ENCODE measurements around the gene WDR38.
"Not testable (repeated sequence)": the region's sequence is repeated elsewhere in the genome, so short reads cannot be mapped to it uniquely, and the experiment has no call there.

Gene WDR38

GRCh38 chr9:124835026-124835557, 18.2 kb upstream of the WDR38 start:
- DNase-seq, result no peak

DNA sequence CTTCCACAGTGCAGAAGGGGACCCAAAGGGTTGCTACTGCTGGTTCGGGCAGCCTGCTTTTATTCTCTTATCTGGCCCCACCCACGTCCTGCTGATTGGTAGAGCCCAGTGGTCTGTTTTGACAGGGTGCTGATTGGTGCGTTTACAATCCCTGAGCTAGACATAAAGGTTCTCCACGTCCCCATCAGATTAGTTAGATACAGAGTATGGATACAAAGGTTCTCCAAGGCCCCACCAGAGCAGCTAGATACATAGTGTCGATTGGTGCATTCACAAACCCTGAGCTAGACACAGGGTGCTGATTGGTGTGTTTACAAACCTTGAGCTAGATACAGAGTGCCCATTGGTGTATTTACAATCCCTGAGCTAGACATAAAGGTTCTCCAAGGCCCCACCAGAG, 15.1 kb upstream of the WDR38 start:
- not testable (repeated sequence) for DNase-seq

DNA sequence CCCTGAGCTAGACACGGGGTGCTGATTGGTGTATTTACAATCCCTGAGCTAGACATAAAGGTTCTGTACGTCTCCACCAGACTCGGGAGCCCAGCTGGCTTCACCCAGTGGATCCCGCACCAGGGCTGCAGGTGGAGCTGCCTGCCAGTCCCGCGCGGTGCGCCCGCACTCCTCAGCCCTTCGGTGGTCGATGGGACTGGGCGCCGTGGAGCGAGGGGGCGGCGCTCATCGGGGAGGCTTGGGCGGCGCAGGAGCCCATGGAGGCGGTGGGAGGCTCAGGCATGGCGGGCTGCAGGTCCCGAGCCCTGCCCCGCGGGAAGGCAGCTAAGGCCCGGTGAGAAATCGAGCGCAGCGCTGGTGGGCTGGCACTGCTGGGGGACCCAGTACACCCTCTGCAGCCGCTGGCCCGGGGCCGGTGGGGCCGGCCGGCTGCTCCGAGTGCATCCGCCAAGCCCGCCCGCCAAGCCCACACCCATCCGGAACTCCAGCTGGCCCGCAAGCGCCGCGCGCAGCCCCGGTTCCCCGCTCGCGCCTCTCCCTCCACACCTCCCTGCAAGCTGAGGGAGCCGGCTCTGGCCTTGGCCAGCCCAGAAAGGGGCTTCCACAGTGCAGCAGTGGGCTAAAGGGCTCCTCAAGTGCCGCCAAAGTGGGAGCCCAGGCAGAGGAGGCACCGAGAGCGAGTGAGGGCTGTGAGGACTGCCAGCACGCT, 14.5 kb upstream of the WDR38 start:
- not testable (repeated sequence) for DNase-seq

- DNase-seq, result no peak
Observed at GRCh38 chr9:124839612-124840299, 13.5 kb upstream of the WDR38 start.

GRCh38 chr9:124840300-124840833, 12.9 kb upstream of the WDR38 start:
- DNase-seq, result no peak

DNA sequence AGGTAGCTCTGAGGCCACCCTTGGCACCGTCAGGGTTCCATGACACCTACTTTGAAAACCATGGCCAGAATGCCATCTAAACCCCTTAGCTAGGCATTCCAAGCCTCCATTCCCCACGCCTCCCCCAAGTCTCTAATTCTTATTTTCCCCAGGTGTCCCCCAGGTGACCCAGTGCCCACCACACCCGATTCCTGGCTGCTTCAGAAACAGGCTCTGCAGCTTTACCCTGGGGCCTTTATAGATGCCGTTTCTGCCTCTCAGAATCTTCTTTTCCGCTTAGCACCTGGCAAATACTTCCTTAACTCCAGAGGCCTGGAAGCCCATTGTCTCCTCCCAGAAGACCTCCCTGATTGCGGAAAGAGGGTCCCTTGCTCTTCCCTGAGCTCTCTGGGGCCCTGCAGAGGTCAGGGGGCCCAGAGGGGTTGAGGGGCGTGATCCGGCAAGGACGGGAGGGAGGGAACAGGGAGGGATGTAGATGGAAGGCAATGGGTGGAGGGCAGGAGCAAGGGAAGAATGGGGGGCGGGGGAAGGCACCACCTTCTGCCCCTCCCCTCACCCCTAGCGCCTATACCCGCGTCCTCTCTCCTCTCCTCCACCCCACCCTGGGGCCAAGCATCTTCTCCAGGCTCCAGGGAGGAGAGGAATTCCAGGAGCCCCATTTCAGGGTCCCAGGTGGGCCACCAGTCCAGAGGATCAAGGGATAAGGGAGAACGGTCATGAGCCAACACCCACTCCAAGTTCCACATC, 12.0 kb upstream of the WDR38 start:
- no peak for DNase-seq

DNA sequence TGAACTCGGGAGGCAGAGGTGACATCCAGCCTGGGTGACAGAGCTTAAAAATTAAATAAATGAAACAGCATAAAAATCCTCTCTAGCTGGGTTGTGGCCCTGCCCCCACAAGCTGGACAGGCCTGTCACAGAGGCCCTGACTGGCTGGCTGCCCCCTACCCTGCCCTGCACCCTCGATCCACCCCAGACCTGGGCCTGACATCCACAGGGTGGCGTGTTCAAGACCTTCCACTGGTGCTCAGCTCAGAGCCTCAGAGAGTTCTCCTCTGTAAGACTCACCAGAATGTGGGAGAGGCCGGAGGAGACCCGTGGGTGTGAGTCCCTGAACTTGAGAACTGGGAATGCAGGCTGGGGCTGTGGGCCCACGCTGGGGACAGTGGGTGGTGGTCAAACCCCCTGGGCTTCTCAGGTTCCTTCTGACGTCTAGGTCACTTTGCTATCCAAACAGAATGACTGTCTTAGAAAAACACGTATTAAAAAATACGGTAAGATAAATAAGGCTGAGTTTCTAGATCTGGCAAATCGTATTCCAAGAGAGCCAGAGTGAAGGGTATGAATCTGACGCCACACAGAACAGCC, 9.7 kb upstream of the WDR38 start:
- no peak for DNase-seq

- no peak for DNase-seq
Observed at GRCh38 chr9:124844291-124844690, 9.0 kb upstream of the WDR38 start.

GRCh38 chr9:124846467-124846866, 6.8 kb upstream of the WDR38 start:
- DNase-seq, result not testable (repeated sequence)

- no peak for DNase-seq
Observed at GRCh38 chr9:124846969-124847368, 6.3 kb upstream of the WDR38 start.

- DNase-seq, result no peak
Observed at GRCh38 chr9:124849801-124850200, 3.5 kb upstream of the WDR38 start.

DNA sequence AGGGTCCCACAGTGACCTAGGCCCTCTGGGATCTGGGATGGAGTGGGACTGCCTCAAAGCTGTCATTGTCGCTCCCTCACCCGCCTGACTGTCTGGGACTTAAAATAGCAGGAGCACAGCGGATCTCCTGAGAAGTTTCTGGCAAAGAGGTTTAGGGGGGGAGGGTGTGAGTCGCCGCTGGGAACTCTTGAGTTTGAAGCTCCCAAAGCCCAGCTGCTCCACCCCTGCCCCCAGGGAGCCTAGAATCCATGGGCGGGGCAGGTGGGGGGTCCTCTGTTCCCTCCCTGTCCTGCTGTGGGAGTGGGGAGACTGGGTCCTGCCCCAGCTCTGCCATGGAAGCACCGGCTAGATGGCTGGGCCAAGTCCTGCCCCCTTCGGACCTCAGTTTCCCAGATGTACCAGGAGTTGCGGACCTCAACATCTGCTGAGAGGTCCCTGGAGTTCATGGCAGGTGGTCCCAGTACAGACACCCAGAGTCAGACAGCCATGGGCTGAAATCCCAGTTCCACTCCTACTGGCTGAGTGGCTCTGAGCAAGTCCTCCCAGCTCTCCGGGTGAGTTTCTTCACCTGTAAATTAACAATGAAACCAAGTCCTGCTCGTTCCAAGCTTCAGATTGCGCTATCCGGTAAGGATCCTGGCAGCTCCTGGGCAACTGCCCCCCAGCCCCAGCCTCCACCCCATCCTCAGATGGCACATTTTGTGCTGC, 985 bp upstream of the WDR38 start:
- no peak for DNase-seq

DNA sequence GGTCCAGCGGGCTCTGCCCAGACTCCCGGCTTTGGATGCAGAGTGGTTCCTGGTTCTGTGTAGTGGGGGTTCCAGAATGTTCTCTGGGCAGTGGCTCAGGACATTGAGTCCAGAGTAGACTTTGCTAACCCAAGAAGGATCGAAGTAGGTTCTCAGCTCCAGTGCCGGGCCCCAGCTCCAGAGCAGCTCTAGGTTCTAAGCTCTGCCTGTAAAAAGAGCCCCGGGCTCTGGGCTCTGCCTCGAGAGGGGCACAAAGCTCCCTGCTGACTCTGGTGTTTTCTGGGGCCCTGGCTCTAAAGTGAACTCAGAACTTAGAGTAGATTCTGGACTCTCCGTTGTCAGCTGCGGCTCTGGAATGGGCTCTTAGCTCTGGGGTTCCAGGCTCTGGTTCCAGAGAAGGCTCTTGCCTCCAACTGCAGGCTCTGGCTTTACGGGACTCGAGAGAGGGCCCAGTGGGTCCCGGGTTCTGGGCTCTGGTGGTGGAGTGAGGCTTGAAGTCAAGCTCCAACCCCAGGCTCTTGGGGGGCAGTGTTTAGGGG, 414 bp downstream of the WDR38 start:
- DNase-seq, result no peak

DNA sequence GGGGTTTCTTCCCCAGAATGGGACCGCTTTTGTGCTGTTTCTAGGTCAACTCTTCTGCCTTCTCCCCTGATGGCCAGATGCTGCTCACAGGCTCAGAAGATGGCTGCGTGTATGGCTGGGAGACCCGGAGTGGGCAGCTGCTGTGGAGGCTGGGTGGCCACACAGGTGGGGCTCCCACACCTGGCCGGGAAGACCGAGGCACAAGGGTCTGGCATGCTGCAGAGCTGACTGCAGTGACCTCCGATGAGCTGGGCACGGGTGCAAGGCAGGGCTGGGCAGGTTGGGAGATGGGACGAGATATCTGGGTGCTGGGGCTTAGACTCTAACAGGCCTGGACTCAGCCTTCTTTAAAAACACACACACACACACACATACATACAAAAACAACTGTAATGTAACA, 901 bp downstream of the WDR38 start:
- DNase-seq, result no peak

DNA sequence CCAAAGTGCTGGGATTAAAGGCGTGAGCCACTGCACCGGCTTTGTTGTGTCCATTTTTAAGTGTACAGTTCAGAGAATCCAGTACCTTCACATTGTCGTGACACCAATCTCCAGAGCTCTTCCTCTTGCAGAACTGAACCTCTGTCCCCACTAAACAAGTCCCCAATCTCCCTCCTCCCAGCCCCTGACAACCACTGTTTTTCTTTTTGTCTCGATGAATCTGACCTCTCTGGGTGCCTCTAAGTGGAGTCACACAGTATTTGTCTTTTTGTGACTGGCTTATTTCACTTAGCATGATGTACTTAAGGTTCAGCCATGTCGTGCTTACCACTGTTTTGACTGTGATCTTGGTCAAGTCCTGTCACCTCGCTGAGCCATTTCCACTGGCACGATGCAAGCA, 1.6 kb downstream of the WDR38 start:
- DNase-seq, result no peak

GRCh38 chr9:124855566-124855943, 2.3 kb downstream of the WDR38 start:
- DNase-seq, result no peak

GRCh38 chr9:124855944-124856765, 2.9 kb downstream of the WDR38 start:
- DNase-seq, result no peak

- no peak for DNase-seq
Observed at GRCh38 chr9:124857533-124858162, 4.4 kb downstream of the WDR38 start.

GRCh38 chr9:124858330-124859046, 5.2 kb downstream of the WDR38 start:
- no peak for DNase-seq
